Esophagus muscularis mucosa (tissue), 4 donors: ENCODE measurements around the gene GOT1.

Experiments
- CTCF ChIP-seq, 3 experiments: fragments of 200-600 bp in 2 of 3; fragments of 450-650 bp in 1 of 3; sonication (generic) in 2 of 3; IDR thresholded peaks; one replicate each; pipeline ENCODE4 v1.5.1; 2017 to 2019; ENCODE audit warnings: antibody characterized with exemption in 3 of 3, mild to moderate bottlenecking in 2 of 3, moderate library complexity in 1 of 3
- EP300 ChIP-seq: sonication (generic); formaldehyde crosslinking; IDR thresholded peaks from one replicate; pipeline ENCODE4 v1.6.1; 2017; ENCODE audit warnings: antibody characterized with exemption
- POLR2A ChIP-seq: fragments of 450-650 bp; IDR thresholded peaks from one replicate; pipeline ENCODE4 v1.6.1; 2017; ENCODE audit warnings: antibody characterized with exemption, moderate library complexity, mild to moderate bottlenecking, low read depth
- POLR2AphosphoS5 ChIP-seq, 2 donors: sonication (generic); formaldehyde crosslinking; IDR thresholded peaks; one replicate each; pipeline ENCODE4 v1.6.1; 2017; ENCODE audit warnings: antibody characterized with exemption in 2 of 2

GRCh38 chr10:99394761-99395386, 35.5 kb downstream of the GOT1 start:
- no peak for TF ChIP-seq EP300
- no peak for TF ChIP-seq CTCF (IDR thresholded peaks at IDR 0.05)
- TF ChIP-seq POLR2AphosphoS5 (IDR thresholded peaks at IDR 0.05): no peak
- TF ChIP-seq POLR2A: no peak
